HG03095 (cell line): ENCODE data around the gene CLDN14.

Experiments
- ATAC-seq: cut with Tn5 transposase; IDR thresholded peaks from one replicate; pipeline ENCODE4 v1.9.1; 2021; ENCODE audit warnings: moderate library complexity; ENCODE audit not compliant: unreplicated experiment

The CLDN14 gene

GRCh38 chr21:36473203-36473602, 6.7 kb downstream of the CLDN14 start:
- no peak for ATAC-seq

GRCh38 chr21:36472377-36472776, 7.5 kb downstream of the CLDN14 start:
- ATAC-seq: no peak

GRCh38 chr21:36471254-36471723, 8.6 kb downstream of the CLDN14 start:
- ATAC-seq: no peak

GRCh38 chr21:36470294-36470693, 9.6 kb downstream of the CLDN14 start:
- ATAC-seq: no peak

- ATAC-seq: no peak
Observed at GRCh38 chr21:36466061-36466511, 13.8 kb downstream of the CLDN14 start.

- no peak for ATAC-seq
Observed at GRCh38 chr21:36465478-36465877, 14.4 kb downstream of the CLDN14 start.

GRCh38 chr21:36464590-36464989, 15.3 kb downstream of the CLDN14 start:
- no peak for ATAC-seq

GRCh38 chr21:36463991-36464390, 15.9 kb downstream of the CLDN14 start:
- ATAC-seq: no peak

GRCh38 chr21:36463204-36463603, 16.7 kb downstream of the CLDN14 start:
- ATAC-seq: no peak

- ATAC-seq: no peak
Observed at GRCh38 chr21:36461918-36462486, 17.9 kb downstream of the CLDN14 start.

- no peak for ATAC-seq
Observed at GRCh38 chr21:36461277-36461917, 18.5 kb downstream of the CLDN14 start.

GRCh38 chr21:36460866-36461265, 19.1 kb downstream of the CLDN14 start:
- ATAC-seq: no peak

- ATAC-seq: no peak
Observed at GRCh38 chr21:36459098-36459497, 20.8 kb downstream of the CLDN14 start.

- ATAC-seq: no peak
Observed at GRCh38 chr21:36456729-36457414, 23.1 kb downstream of the CLDN14 start.

GRCh38 chr21:36454706-36455105, 25.2 kb downstream of the CLDN14 start:
- no peak for ATAC-seq

- ATAC-seq: no peak
Observed at GRCh38 chr21:36454093-36454531, 25.8 kb downstream of the CLDN14 start.

GRCh38 chr21:36452281-36452825, 27.6 kb downstream of the CLDN14 start:
- no peak for ATAC-seq

- ATAC-seq: no peak
Observed at GRCh38 chr21:36451506-36451905, 28.4 kb downstream of the CLDN14 start.

- no peak for ATAC-seq
Observed at GRCh38 chr21:36450511-36450910, 29.4 kb downstream of the CLDN14 start.

- ATAC-seq: no peak
Observed at GRCh38 chr21:36446301-36446700, 33.6 kb downstream of the CLDN14 start.

- ATAC-seq: no peak
Observed at GRCh38 chr21:36441715-36442114, 38.2 kb downstream of the CLDN14 start.

- ATAC-seq: no peak
Observed at GRCh38 chr21:36437745-36438128, 42.2 kb downstream of the CLDN14 start.
